Coronary artery (tissue), 2 donors: ENCODE measurements around the gene CACNA2D3.

Source experiments
- DNase-seq: peaks from one replicate; pipeline ENCODE4 v3.0.0-alpha.2; 2017; ENCODE audit warnings: low spot score
- H3K27ac ChIP-seq, 2 donors: fragments of 200-600 bp; sonication (generic); one replicate each; pipeline ENCODE4 v1.5.1; 2016 to 2019
- H3K4me3 ChIP-seq: fragments of 200-600 bp; sonication (generic); 2 replicates; pipeline ENCODE4 v1.5.1; 2016; ENCODE audit warnings: mild to moderate bottlenecking, moderate library complexity
- TF ChIP-seq, protein P1 (sequence below): fragments of 200-600 bp; sonication (generic); IDR thresholded peaks from one replicate; pipeline ENCODE4 v1.5.1; 2019; ENCODE audit warnings: antibody characterized with exemption

The CACNA2D3 gene

DNA sequence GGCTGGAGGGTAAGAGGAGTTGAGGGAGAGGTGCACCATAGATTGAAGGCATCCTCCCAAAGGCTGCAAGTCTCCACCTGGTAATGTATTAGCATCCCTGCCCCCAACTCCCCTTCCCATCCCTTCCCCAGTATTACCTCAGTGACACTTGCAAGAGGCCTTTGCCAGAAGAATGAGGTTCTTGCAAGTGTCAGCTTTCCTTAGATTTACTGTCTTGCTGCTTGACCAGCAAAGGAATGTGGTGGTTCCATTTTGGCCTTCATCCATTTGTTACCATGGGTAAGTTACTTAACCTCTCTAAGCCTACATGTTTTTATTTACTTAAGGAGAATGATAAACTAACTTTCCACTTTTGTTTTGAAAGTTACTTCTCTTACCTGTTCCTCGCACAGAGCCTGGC lies 696.6 kb downstream of the CACNA2D3 start:
- TF ChIP-seq, protein P1, sequence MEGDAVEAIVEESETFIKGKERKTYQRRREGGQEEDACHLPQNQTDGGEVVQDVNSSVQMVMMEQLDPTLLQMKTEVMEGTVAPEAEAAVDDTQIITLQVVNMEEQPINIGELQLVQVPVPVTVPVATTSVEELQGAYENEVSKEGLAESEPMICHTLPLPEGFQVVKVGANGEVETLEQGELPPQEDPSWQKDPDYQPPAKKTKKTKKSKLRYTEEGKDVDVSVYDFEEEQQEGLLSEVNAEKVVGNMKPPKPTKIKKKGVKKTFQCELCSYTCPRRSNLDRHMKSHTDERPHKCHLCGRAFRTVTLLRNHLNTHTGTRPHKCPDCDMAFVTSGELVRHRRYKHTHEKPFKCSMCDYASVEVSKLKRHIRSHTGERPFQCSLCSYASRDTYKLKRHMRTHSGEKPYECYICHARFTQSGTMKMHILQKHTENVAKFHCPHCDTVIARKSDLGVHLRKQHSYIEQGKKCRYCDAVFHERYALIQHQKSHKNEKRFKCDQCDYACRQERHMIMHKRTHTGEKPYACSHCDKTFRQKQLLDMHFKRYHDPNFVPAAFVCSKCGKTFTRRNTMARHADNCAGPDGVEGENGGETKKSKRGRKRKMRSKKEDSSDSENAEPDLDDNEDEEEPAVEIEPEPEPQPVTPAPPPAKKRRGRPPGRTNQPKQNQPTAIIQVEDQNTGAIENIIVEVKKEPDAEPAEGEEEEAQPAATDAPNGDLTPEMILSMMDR = no peak
- no peak for DNase-seq
- no peak overlapping the region for H3K4me3 ChIP-seq
- no peak overlapping the region for H3K27ac ChIP-seq

DNA sequence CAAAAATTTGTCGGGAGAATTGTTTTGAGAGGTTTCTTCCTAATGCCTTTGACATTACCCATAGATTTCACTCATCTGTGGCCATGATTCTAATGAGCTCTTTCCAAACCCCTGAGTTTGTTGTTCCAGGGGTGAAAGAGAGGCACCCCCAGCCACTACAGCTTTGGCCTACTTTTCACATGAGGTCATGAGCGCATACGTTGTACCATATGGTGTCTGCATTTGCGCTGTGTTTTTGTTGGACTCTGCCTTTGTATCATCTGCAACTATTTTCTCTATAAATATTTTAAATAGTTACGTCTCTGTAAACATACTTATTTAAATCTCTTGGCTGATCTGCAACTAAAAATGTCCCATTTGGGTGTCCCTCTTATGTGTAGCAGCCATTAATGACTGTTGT lies 697.6 kb downstream of the CACNA2D3 start:
- Histone ChIP-seq H3K27ac (no peak overlapping the region), H3K4me3 (no peak overlapping the region)
- no peak for DNase-seq
- TF ChIP-seq, protein P1 = no peak

DNA sequence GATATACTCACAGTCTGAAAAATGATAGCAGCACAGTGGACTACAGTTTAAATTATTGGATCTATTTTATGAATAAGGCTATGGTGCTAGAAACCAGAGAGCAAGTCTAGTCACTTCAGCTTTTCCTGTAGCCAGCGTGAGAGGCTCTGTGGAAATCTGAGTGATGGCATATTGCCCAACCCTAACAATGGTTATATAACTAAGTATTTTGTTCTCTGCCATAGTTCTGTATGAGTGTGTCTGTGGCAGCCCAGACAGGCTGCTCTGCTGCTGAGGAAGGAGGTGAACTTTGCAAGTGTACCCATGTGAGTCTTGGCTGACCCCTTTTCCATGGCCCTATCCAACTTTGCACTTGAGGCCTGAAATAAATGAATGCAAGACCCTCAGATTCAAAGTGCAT lies 699.9 kb downstream of the CACNA2D3 start:
- TF ChIP-seq, protein P1 = no peak
- no peak for DNase-seq
- H3K4me3 ChIP-seq = no peak overlapping the region
- no peak overlapping the region for H3K27ac ChIP-seq

DNA sequence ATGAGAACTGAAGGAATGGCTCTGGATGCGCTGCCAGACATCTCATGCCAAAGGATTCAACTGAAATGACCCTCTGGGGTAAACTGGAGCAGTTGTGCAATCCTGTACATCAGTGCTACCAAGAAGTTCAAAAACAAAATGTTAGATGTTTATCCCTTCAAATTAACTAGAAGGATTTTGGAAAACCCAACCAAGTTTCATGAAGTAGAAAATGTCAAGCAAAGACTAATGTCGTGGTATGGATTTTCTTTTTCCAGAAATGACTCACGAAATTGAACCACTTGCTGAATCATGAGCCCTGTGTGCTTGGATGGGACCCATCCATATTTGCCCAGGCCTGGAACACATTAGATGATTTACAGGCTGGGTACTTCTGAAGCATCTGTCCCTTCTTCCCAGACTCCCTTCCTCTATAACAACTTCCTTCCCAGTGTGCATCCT lies 703.9 kb downstream of the CACNA2D3 start:
- TF ChIP-seq, protein P1 = no peak
- Histone ChIP-seq H3K27ac (no peak overlapping the region), H3K4me3 (no peak overlapping the region)
- DNase-seq = no peak

DNA sequence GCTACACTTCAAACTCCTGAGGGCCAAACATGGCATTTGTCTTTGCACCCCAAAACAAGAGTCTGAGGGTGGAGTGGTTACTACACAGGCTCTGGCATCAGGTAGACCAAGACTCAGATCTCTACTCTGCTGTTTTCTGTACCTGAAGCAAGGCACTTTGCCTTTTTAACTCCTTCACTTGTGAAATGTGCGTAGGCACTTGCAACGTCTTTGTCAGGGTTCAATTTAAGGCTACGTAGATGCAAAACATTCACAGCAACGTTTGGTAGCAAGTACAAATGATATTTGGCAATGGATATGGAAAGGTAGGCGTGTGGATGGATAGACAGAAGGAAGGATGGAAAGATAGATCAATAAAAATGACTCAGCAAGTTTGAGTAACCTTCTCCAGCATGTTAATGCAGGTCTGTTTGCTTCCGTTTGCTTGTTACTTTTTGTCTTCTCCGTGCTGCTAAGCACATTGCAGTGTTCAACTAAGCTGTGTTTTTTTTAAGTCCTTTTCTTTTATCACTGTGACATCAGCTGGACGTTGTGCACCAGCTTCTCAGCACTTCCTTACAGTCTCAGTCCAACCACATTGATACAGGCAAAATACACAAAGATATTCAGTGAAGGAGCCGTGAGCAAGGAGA lies 704.8 kb downstream of the CACNA2D3 start:
- no peak overlapping the region for H3K27ac ChIP-seq
- TF ChIP-seq, protein P1 = no peak
- DNase-seq = no peak
- H3K4me3 ChIP-seq = no peak overlapping the region

DNA sequence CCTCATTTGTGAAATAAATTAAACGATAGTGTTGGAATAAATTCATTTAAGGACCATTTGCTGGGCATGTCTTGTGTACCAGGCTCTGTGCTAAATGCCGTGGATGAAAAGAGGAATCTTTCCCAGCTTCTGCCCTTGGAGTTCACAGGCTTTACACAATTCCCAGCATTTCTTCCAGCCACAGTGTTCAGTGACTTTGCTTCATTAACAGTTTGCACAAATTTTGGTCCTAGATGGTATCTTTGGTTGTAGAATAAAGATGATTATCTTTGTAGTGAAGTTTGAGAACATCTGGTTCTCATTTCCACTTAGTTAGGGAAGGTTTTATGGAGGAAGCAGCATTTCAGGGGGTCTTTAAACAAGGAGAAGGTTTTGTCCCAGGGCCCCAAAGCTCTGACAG lies 705.4 kb downstream of the CACNA2D3 start:
- Histone ChIP-seq H3K27ac (no peak overlapping the region), H3K4me3 (no peak overlapping the region)
- no peak for DNase-seq
- TF ChIP-seq, protein P1 = no peak

DNA sequence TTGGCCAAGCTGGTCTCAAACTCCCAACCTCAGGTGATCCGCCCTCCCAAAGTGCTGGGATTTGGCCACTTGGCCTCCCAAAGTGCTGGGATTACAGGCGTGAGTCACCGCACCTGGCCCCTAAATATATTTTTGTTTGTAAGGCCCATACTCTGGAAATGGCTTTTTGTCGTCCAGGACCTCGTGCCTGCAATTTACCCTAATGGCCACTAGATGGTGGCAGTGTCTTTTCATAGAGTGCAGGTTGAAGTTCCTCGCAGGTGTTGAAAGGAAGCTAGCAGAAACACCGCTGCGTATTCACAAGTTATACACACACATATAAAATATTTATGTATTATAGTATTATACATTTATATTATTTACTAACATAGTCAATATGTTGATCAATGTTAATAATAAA lies 708.3 kb downstream of the CACNA2D3 start:
- no peak overlapping the region for H3K4me3 ChIP-seq
- TF ChIP-seq, protein P1 = no peak
- no peak overlapping the region for H3K27ac ChIP-seq
- DNase-seq = no peak
